Hematopoietic multipotent progenitor cell treated with erythropoietin and hydrocortisone succinate and interleukin-3 and kit ligand, for 8 days (in vitro differentiated cells): ENCODE measurements around the gene PKIG.
A peak's percentile ranks its signal among the peaks of the same experiment; 100 is the strongest.
"Not testable (repeated sequence)": the region's sequence is repeated elsewhere in the genome, so short reads cannot be mapped to it uniquely, and the experiment has no call there.

Experiments
- DNase-seq: peaks from one replicate; pipeline ENCODE4 v3.0.0-alpha.2; 2015

Gene PKIG

DNA sequence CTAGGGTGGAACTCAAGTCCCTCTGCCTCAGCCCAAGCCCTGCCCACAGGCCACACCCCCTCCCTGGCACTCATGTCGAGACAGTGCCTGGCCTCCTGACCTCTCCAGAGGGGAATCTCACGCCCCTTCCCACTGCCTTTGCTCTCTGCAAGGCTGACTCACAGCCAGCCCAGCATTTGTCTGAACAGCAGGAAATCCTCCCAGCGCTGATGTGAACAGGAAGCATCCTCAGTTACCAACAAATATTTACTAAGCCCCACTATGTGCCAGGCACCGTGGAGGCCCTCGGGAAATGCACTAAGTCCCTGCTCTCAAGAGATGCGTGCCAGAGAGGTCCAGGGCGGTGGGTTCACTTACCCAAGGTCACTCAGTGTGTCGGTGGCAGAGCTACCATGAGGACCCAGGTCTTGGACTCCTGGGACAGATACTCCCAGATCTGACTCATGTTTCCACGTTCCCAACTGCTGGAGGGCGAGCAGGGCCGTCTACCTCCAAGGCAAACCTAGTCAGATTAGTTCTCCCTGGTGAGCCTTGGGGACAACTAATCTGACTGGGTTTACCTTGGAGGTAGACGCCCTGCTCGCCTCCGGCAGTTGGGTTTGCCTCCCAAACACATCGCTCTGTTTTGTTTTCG, 61.3 kb downstream of the PKIG start:
- no peak for DNase-seq

DNA sequence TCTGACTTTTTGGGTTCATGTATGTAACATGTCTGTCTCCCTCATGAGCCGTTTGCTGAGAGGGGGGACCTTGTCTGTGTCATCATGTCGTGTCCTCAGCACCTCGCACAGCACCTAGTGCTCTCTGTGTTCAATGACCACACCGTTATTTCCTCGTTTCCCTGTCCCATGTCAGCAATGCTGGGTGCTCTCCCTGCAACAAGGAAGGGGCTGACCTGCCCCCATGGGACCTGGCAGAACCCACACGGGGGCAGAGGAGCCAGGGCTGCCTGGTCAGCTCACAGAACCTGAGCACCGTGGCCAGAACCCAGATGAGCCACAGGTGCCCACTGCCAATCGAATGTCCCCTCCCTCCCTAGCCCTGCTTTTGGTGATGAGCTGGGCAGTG, 61.8 kb downstream of the PKIG start:
- DNase-seq = no peak

- DNase-seq = no peak
Measured at GRCh38 chr20:44644667-44645131, 62.3 kb downstream of the PKIG start.

GRCh38 chr20:44646023-44646640, 63.8 kb downstream of the PKIG start:
- no peak for DNase-seq

GRCh38 chr20:44646641-44647274, 64.4 kb downstream of the PKIG start:
- no peak for DNase-seq

DNA sequence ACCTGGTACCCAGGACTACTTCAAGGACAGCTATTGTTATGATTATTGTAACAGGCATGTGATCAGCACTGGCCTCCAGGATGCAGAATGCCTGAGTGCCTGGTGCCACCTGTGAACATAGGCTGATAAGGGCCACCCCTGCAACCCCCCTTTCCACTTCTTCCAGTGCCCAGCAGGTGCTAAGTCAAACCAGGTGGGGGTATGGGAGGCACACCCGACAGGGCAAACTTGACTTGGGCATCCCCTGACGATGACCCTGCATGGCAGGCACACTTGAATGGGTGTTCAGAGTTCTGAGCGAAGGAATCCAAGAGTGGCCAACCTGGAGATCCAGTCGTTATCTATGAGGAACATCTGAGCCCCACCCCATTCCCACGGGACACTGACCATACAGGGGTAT, 65.7 kb downstream of the PKIG start:
- DNase-seq = no peak

- DNase-seq = no peak
Measured at GRCh38 chr20:44648579-44648978, 66.2 kb downstream of the PKIG start.

- no peak for DNase-seq
Measured at GRCh38 chr20:44649126-44649525, 66.7 kb downstream of the PKIG start.

DNA sequence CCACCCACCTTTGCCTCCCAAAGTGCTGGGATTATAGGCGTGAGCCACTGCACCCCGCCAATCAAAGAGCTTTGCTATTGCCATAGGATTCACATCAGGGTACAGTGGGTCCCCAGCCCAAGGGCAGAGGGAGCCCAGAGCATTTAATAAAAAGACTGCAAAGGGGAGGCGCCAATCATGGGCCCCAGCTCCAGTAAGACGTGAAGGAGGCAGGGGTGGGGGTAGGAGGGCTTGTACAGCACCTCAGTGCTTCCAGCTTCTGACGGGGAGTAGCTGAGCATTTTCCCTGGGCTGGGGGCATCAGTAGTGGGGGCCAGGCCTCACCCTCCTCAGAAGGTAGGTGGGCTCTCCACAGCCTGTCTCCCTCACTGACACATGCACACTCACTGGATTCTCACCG, 67.6 kb downstream of the PKIG start:
- no peak for DNase-seq

DNA sequence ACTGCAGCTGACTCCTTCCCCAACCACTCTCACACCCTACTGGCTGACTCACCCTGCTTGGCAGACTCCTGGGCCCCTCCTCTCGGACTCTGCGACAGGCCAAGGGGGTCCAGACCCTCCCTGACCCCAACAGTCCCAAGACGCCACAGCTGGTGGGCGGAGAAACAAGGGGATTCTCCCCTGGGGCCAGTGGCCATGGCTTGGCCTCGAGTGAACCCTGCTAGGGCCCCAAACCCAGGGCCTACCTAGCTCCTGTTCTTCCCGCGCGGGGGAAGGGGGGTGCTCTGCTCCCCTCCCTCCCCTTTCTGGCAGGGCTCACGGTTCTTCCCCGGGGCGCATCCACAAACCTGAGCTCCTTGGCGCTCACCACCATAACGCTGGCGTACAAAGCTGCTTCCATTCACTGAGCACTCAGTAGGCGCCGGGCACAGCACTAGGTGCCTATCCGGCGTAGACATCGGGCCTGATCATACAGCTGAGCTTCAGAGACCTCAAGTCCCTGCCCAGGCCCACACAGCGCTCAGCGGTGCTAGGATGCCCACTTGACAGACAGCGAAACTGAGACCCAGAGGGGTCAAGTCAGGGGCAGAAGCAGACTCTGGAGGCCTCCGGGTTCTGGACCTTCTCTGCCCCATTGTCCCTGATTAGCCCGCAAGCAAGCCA, 68.5 kb downstream of the PKIG start:
- peak; percentile 40 for DNase-seq

GRCh38 chr20:44651434-44651683, 69.0 kb downstream of the PKIG start:
- no peak for DNase-seq

- DNase-seq = peak; percentile 19
Measured at GRCh38 chr20:44651684-44652423, 69.5 kb downstream of the PKIG start, which contains the start of gene ADA. Gene ADA (minus strand): TSS chr20:44651699. CDS start chr20:44651607, 92 bp downstream.

GRCh38 chr20:44653546-44653945, 71.2 kb downstream of the PKIG start:
- DNase-seq = no peak

- not testable (repeated sequence) for DNase-seq
Measured at GRCh38 chr20:44654210-44654609, 71.8 kb downstream of the PKIG start.

DNA sequence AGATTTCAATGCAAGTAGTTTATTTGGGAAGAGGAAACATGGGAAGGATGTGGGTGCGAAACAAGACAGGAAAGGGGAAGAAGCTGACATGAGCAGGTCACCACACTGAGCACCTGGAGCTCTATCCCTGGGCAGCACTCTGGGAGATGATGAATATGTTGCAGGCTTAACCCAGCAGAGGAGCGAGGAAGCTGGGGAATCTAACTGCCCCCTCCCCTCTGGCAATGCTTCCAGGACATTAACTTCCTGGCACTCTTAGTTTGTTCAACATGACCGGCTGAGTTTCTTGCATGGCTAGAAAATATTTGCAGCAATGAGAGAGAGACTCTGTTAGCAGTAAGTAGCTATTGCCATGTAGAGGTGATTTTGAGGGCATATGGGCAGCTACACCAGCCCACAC, 74.1 kb downstream of the PKIG start:
- no peak for DNase-seq

GRCh38 chr20:44657875-44658274, 75.5 kb downstream of the PKIG start:
- DNase-seq = no peak

- DNase-seq = no peak
Measured at GRCh38 chr20:44658810-44659209, 76.4 kb downstream of the PKIG start.

DNA sequence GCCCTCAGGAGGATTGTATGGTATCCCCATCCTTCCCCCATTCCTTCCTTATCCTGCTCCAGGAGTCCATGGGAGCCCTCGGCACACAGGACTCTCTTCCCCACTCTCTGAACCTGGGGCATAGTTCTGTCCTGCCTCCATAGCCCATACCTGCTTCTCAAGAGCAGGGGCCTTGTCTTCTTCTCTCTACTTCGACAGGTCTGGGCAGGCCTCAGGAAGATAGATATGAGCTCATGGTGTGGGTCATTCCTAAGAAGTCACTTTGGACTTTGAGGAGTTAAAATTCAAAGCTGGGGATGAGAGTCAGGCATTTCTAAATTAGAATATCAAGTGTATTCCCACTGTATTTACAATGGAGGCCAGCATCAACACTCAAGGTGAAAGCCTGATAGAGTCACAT, 77.6 kb downstream of the PKIG start:
- no peak for DNase-seq

GRCh38 chr20:44660581-44660980, 78.2 kb downstream of the PKIG start:
- DNase-seq = no peak

DNA sequence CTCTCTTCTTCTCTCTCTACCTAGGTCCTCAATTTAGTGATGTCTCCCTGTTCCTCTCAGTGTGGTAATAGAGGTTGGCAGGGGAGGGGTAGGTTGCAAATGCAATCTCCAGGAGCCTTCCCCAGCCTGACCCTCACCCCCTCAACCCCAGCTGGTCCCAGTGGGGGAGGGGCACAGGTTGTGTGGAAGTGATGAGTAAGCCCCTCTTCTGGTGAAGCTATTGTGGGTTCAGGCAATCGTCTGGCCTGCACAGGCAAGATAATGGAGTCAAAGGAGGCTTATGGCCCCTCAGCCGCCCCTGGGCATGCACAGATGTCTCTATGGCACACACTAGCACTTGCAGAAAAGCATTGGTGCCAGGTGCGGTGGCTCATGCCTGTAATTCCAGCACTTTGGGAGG, 79.9 kb downstream of the PKIG start:
- peak; percentile 58 for DNase-seq

- no peak for DNase-seq
Measured at GRCh38 chr20:44664131-44664530, 81.8 kb downstream of the PKIG start.

GRCh38 chr20:44666066-44666465, 83.7 kb downstream of the PKIG start:
- DNase-seq = no peak
